Cardiac muscle cell (in vitro differentiated cells and primary cell): ENCODE measurements around the gene FARS2. TPM values are rescaled to one million over a fixed set of nuclear protein-coding genes. Genes with fewer than 3 reads are reported as not detected.

Experiments used
- DNase-seq, 2 donors: peaks; one replicate each; pipeline versions ENCODE4 v3.0.0 to v3.0.0-alpha.2; 2010 to 2017; ENCODE audit warnings: low read depth in 1 of 2, low spot score in 1 of 2
- H3K27ac ChIP-seq: fragments of 200-600 bp; sonication (generic); 2 replicates; pipeline ENCODE4 v1.5.1; 2016
- H3K27me3 ChIP-seq: fragments of 200-600 bp; sonication (generic); 2 replicates; pipeline ENCODE4 v1.6.0; 2016; ENCODE audit warnings: control low read depth
- H3K36me3 ChIP-seq: fragments of 200-600 bp; sonication (generic); 2 replicates; pipeline ENCODE4 v1.5.1; 2016; ENCODE audit warnings: control low read depth
- H3K4me1 ChIP-seq: fragments of 200-600 bp; sonication (generic); 2 replicates; pipeline ENCODE4 v1.8.1; 2017; ENCODE audit warnings: low read depth, mild to moderate bottlenecking, mixed run types
- H3K4me3 ChIP-seq: fragments of 200-600 bp; sonication (generic); 2 replicates; pipeline ENCODE4 v1.5.1; 2016; ENCODE audit warnings: mild to moderate bottlenecking
- H3K9me3 ChIP-seq: fragments of 200-600 bp; sonication (generic); 2 replicates; pipeline ENCODE4 v1.5.1; 2017; ENCODE audit warnings: low read depth, mild to moderate bottlenecking, control low read depth
- polyA plus RNA-seq: library from polyadenylated mRNA; unstranded; fragments of >200 nt; fragmentation: Nextera tagmentation; extraction: Ambion mirVana; gene quantifications from 2 replicates; pipeline ENCODE4 v1.2.1, GENCODE V29; 2016
- total RNA-seq: library from RNA; depleted of rRNA; stranded (reverse); fragments of >200 nt; gene quantifications from 2 replicates; pipeline ENCODE4 v1.2.3, GENCODE V29; 2016
- TF ChIP-seq, protein P1 (sequence below): IDR thresholded peaks from 2 replicates; pipeline ENCODE4 v1.5.1; 2012; ENCODE audit warnings: low read depth, mild to moderate bottlenecking, low read length

The FARS2 gene
- total and polyA plus RNA-seq, 2 experiments from 2014 or later: 12.4 to 22.5 TPM

DNA sequence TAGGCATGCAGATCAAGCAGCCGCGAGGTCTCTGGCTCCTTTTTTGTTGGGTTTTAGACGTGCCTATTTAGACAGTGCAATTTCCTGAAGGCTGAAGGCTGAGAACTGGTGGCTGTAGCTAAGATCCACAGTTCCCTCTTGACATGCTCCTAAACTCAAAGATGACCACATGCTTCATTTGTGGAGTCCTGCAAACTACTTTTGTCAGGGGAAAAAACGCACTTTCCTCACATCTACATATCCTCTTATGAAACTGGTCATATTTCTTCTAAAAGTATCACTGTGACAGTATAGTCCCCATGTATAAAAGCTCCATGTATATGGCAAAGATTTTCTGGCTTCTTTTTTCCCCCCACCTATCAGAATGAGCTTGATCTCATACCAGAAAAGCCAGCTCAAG, 31.2 kb upstream of the FARS2 start:
- TF ChIP-seq, protein P1, sequence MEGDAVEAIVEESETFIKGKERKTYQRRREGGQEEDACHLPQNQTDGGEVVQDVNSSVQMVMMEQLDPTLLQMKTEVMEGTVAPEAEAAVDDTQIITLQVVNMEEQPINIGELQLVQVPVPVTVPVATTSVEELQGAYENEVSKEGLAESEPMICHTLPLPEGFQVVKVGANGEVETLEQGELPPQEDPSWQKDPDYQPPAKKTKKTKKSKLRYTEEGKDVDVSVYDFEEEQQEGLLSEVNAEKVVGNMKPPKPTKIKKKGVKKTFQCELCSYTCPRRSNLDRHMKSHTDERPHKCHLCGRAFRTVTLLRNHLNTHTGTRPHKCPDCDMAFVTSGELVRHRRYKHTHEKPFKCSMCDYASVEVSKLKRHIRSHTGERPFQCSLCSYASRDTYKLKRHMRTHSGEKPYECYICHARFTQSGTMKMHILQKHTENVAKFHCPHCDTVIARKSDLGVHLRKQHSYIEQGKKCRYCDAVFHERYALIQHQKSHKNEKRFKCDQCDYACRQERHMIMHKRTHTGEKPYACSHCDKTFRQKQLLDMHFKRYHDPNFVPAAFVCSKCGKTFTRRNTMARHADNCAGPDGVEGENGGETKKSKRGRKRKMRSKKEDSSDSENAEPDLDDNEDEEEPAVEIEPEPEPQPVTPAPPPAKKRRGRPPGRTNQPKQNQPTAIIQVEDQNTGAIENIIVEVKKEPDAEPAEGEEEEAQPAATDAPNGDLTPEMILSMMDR: no peak
- Histone ChIP-seq H3K27me3 (no peaks in the 10 kb centered on the region), H3K4me1 (no peaks in the 10 kb centered on the region), H3K9me3 (no peaks in the 10 kb centered on the region), H3K4me3 (no peak overlapping the region), H3K27ac (no peak overlapping the region), H3K36me3 (no peaks in the 10 kb centered on the region)
- no peak for DNase-seq

DNA sequence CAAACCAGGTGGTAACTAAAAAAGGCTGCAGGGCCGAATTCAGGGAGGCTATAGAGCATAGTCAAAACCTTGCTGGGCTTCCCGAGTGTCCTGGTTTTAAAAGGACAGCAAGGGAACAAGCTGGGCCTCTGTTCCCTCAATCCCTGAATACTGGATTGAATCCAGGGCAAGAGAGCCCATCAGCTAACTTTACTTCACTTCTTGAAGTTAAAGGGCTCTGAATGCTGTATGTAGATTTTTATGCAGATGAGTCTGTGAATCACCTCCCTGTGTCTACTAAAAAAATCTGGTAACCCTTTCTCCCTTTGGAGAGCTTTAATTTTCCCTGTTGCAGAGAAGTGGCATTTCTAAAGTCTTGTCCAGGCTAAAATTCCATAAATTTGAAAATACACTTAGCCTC, 30.0 kb upstream of the FARS2 start:
- Histone ChIP-seq H3K36me3 (no peaks in the 10 kb centered on the region), H3K9me3 (no peaks in the 10 kb centered on the region), H3K4me3 (no peak overlapping the region), H3K4me1 (no peaks in the 10 kb centered on the region), H3K27me3 (no peaks in the 10 kb centered on the region), H3K27ac (no peak overlapping the region)
- DNase-seq: no peak
- TF ChIP-seq, protein P1: no peak

DNA sequence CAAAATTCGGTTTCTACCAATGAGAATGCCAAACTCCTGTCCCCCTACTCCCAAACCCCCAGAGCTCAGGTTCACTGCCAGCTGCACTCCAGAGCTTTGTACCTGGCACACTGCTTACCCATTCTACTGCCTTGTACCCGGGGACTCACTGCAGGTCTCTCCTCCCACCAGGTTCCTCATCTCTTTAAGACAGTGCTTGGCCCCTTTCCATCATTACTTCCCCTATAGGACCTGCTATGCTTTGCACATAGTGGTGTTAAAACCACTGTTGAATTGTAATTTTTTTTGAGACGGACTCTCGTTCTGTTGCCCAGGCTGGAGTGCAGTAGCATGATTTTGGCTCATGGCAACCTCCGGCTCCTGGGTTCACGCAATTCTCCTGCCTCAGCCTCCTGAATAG, 26.4 kb upstream of the FARS2 start:
- no peaks in the 10 kb centered on the region for H3K27me3 ChIP-seq
- DNase-seq: no peak
- H3K4me3 ChIP-seq: no peak overlapping the region
- H3K36me3 ChIP-seq: no peaks in the 10 kb centered on the region
- no peak overlapping the region for H3K27ac ChIP-seq
- no peaks in the 10 kb centered on the region for H3K9me3 ChIP-seq
- no peaks in the 10 kb centered on the region for H3K4me1 ChIP-seq
- TF ChIP-seq, protein P1: no peak

DNA sequence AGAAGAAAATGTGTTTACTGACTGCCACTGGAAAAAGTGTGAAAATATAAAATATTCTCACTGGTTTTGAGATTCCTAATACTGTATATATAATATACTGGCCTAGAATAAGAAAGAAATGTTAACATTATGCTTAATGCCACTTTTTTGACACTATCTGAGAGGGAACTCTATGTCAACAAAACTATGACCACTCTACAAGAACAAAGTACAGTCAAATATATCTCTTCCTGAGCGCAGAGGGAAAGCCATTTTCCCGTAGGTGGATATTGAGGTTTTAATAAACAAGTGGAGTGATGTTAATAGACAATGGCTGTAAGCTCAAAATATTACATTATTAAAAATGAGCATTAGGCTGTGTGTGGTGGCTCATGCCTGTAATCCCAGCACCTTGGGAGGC, 25.5 kb upstream of the FARS2 start:
- TF ChIP-seq, protein P1: no peak
- Histone ChIP-seq H3K36me3 (no peaks in the 10 kb centered on the region), H3K27ac (no peak overlapping the region), H3K27me3 (no peaks in the 10 kb centered on the region), H3K9me3 (no peaks in the 10 kb centered on the region), H3K4me1 (no peaks in the 10 kb centered on the region), H3K4me3 (no peak overlapping the region)
- DNase-seq: no peak

DNA sequence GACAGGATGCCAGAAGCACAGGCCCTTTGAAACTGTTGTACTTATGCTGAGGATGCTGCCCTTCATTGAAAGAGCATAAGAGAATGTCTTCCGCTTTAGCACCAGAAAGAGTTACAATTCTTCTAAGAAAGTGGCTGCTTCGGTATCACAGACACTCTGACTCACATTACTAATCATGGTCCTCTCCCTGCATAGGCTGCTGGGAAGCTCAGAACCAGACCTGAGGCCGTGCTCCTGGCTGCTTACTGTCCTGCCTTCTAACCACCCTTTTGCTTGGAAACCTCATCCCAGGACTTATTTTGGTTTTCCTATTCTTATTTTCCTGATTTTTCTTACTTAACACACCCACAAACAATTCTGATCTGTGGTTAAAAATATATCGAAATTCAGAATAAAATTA, 23.5 kb upstream of the FARS2 start:
- no peaks in the 10 kb centered on the region for H3K27me3 ChIP-seq
- TF ChIP-seq, protein P1: no peak
- DNase-seq: no peak
- H3K36me3 ChIP-seq: no peaks in the 10 kb centered on the region
- H3K4me1 ChIP-seq: no peaks in the 10 kb centered on the region
- H3K9me3 ChIP-seq: no peaks in the 10 kb centered on the region
- H3K27ac ChIP-seq: no peak overlapping the region
- no peak overlapping the region for H3K4me3 ChIP-seq

DNA sequence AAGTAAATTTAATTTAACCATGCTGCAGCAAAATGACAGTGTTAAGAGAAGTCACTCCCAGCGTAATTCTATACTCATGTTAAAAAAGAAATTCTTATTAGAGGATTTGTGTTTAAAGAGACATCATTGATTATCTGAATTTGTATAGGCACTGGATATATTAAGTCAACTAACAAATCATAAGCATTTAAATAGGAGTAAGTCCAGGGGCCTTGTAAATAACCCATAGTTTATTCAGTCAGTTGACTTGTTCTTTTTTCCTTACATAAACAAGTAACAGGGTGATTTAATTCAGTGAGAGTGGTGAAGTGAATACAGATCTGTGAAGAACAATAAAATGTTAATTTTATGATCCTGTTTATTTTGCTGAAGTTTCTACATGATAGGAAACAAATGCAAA, 23.0 kb upstream of the FARS2 start:
- Histone ChIP-seq H3K4me1 (no peaks in the 10 kb centered on the region), H3K27me3 (no peaks in the 10 kb centered on the region), H3K9me3 (no peaks in the 10 kb centered on the region), H3K4me3 (no peak overlapping the region), H3K36me3 (no peaks in the 10 kb centered on the region), H3K27ac (no peak overlapping the region)
- DNase-seq: no peak
- TF ChIP-seq, protein P1: no peak
